Measurements from ENCODE around the gene CTNNA1.

DNA sequence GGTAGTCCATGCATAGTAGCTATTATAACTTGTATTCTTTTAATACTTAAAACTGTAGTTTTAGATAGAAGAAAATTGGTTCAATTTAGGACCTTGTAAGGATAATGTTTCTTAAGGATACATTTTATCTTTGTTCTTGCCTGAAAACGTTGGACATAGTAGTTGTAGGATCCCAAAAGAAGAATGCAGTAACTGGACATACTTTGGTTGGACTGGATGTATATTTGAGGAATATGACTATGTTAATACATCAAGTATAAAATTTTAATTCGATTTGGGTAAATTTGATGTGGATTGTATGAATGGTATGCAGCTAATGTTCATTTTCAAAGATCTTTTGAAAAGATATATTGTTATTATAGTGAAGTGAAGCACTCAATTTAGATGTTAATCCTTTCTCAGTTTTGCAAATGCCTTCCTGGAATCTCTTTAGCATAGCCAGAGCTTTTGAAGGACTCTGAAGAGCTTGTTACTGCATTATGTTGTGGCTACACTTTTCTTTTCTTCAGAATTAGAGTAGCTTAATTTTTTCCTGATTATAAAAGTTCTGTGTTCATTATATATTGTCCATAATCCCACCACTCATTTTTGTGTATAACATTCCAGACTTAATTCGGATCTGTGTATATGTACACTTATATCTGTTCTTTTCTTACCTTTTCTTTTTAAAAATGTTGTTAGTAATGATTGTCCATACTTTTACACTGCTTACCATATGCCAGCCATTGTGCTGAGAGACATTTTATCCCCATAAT is 80.7 kb downstream of the CTNNA1 start:
- TF ChIP-seq, protein P1, sequence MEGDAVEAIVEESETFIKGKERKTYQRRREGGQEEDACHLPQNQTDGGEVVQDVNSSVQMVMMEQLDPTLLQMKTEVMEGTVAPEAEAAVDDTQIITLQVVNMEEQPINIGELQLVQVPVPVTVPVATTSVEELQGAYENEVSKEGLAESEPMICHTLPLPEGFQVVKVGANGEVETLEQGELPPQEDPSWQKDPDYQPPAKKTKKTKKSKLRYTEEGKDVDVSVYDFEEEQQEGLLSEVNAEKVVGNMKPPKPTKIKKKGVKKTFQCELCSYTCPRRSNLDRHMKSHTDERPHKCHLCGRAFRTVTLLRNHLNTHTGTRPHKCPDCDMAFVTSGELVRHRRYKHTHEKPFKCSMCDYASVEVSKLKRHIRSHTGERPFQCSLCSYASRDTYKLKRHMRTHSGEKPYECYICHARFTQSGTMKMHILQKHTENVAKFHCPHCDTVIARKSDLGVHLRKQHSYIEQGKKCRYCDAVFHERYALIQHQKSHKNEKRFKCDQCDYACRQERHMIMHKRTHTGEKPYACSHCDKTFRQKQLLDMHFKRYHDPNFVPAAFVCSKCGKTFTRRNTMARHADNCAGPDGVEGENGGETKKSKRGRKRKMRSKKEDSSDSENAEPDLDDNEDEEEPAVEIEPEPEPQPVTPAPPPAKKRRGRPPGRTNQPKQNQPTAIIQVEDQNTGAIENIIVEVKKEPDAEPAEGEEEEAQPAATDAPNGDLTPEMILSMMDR (IDR thresholded peaks at IDR 0.05; ENCODE audit: low read depth, low read length, poor library complexity, severe bottlenecking), result no peak
- TF ChIP-seq EZH2phosphoT487 (IDR thresholded peaks at IDR 0.05; ENCODE audit: borderline replicate concordance, low read length), result no peak
